HepG2 (cell line): ENCODE results near the gene PTGIS. TPM values are rescaled to one million over a fixed set of nuclear protein-coding genes. Genes with fewer than 3 reads are reported as not detected.

Experiments
- ATAC-seq: fragments of 200-7000 bp; cut with Tn5 transposase; 3 replicates; pipeline ENCODE4 v1.9.1; 2020; ENCODE audit warnings: mild to moderate bottlenecking, moderate library complexity
- BruUV-seq: library from RNA; stranded (reverse); fragments of 400-500 nt; replicated peaks from 2 replicates; lab custom pipeline; 2021; lab: Mats Ljungman, UMichigan
- CTCF ChIA-PET: fragments of 300-600 bp; formaldehyde crosslinking; extraction: SDS; loops from one replicate; lab custom pipeline; 2021; ENCODE audit warnings: low total read pairs, inconsistent platforms, low intra/inter-chr PET ratio; lab: Yijun Ruan, JAX
- POLR2A ChIA-PET: fragments of 350-600 bp; sonication (Branson Sonifier 250); formaldehyde crosslinking; loops from one replicate; lab custom pipeline; 2020; ENCODE audit warnings: antibody characterized with exemption, inconsistent platforms; lab: Yijun Ruan, JAX
- DNase-seq: peaks from one replicate; pipeline ENCODE4 v3.0.0-alpha.2; 2015; ENCODE audit warnings: low spot score
- FAIRE-seq: peaks from 3 replicates; lab custom pipeline; 2011; peaks lifted over from hg19 to GRCh38; lab: Jason Lieb, UNC
- H2AFZ ChIP-seq: one replicate; pipeline ENCODE4 v1.6.1; 2011; ENCODE audit warnings: low read length, inconsistent platforms
- H3K27ac ChIP-seq: fragments of 300-600 bp; 3 replicates; pipeline ENCODE4 v1.8.0; 2011; ENCODE audit warnings: mixed run types, mild to moderate bottlenecking, mixed read lengths, low read length, inconsistent platforms; ENCODE audit not compliant: insufficient read depth; ENCODE audit errors: extremely low read length
- H3K27me3 ChIP-seq, 2 experiments: fragments of 200-600 bp in 1 of 2; 2 replicates in 1 of 2; 3 replicates in 1 of 2; pipeline versions ENCODE4 v1.6.0 to v1.8.0; 2011; ENCODE audit warnings: low read length in 2 of 2, mild to moderate bottlenecking in 2 of 2, moderate library complexity in 2 of 2, inconsistent platforms in 1 of 2; ENCODE audit not compliant: insufficient read depth in 2 of 2, control insufficient read depth in 1 of 2
- H3K36me3 ChIP-seq, 2 experiments: fragments of 200-600 bp in 1 of 2; replicated peaks in 1 of 2; 2 replicates in 1 of 2; 3 replicates in 1 of 2; pipeline versions ENCODE4 v1.5.1 to v1.8.0; 2011; ENCODE audit warnings: low read length in 2 of 2, inconsistent platforms in 1 of 2; ENCODE audit not compliant: insufficient read depth in 2 of 2, control insufficient read depth in 1 of 2
- H3K4me1 ChIP-seq: 2 replicates; pipeline ENCODE4 v1.5.1; 2012; ENCODE audit warnings: low read length, inconsistent platforms; ENCODE audit not compliant: insufficient read depth
- H3K4me2 ChIP-seq: 2 replicates; pipeline ENCODE4 v1.6.0; 2011; ENCODE audit warnings: low read depth, low read length, inconsistent platforms
- H3K4me3 ChIP-seq, 3 experiments: fragments of 200-600 bp in 1 of 3; sonication (generic), shearing (Covaris generic) in 1 of 3; replicated peaks in 1 of 3; 2 replicates each; pipeline ENCODE4 v1.5.1; 2011 to 2016; ENCODE audit warnings: low read length in 3 of 3, inconsistent platforms in 2 of 3, low read depth in 2 of 3, mild to moderate bottlenecking in 2 of 3, control low read depth in 1 of 3, mixed read lengths in 1 of 3; ENCODE audit not compliant: insufficient read depth in 1 of 3
- H3K79me2 ChIP-seq: one replicate; pipeline ENCODE4 v1.6.1; 2011; ENCODE audit warnings: low read length, inconsistent platforms; ENCODE audit not compliant: insufficient read depth
- H3K9ac ChIP-seq: 2 replicates; pipeline ENCODE4 v1.6.0; 2011; ENCODE audit warnings: mild to moderate bottlenecking, low read depth, low read length, inconsistent platforms; ENCODE audit not compliant: insufficient read depth
- H3K9me3 ChIP-seq: 2 replicates; pipeline ENCODE4 v1.5.1; 2012; ENCODE audit warnings: mild to moderate bottlenecking, low read length
- H4K20me1 ChIP-seq: 2 replicates; pipeline ENCODE4 v1.6.0; 2011; ENCODE audit warnings: inconsistent platforms, mild to moderate bottlenecking, low read length, moderate library complexity; ENCODE audit not compliant: insufficient read depth
- AHR ChIP-seq: IDR thresholded peaks from 2 replicates; pipeline ENCODE4 v1.6.1; 2018; ENCODE audit warnings: missing genetic modification reagents, missing compliant biosample characterization
- BRD4 ChIP-seq: sonication (generic); formaldehyde crosslinking; IDR thresholded peaks from 2 replicates; pipeline ENCODE4 v1.4.0; 2020; ENCODE audit warnings: missing genetic modification reagents
- ISL2 ChIP-seq: sonication (generic); formaldehyde crosslinking; IDR thresholded peaks from 2 replicates; pipeline ENCODE4 v1.5.0; 2020; ENCODE audit warnings: missing genetic modification reagents
- MEIS1 ChIP-seq: sonication (generic); formaldehyde crosslinking; IDR thresholded peaks from 2 replicates; pipeline ENCODE4 v1.9.0; 2021; ENCODE audit warnings: mild to moderate bottlenecking, missing genetic modification reagents, moderate library complexity, borderline replicate concordance
- MXI1 ChIP-seq: IDR thresholded peaks from 3 replicates; pipeline ENCODE4 v1.6.1; 2012; ENCODE audit warnings: low read depth, low read length, inconsistent platforms, borderline replicate concordance
- NRL ChIP-seq: sonication (generic); formaldehyde crosslinking; IDR thresholded peaks from 2 replicates; pipeline ENCODE4 v1.5.0; 2020; ENCODE audit warnings: missing genetic modification reagents, mild to moderate bottlenecking, moderate library complexity, borderline replicate concordance
- SALL1 ChIP-seq: sonication (generic); formaldehyde crosslinking; IDR thresholded peaks from 2 replicates; pipeline ENCODE4 v1.8.0; 2022; ENCODE audit warnings: mild to moderate bottlenecking, missing genetic modification reagents
- SRF ChIP-seq: IDR thresholded peaks from 2 replicates; pipeline ENCODE4 v1.6.1; 2011; ENCODE audit warnings: mild to moderate bottlenecking, low read depth, low read length, moderate library complexity
- ZBTB7B ChIP-seq: sonication (generic); formaldehyde crosslinking; IDR thresholded peaks from 2 replicates; pipeline ENCODE4 v1.4.0; 2020; ENCODE audit warnings: missing genetic modification reagents
- ZKSCAN1 ChIP-seq: fragments of 150-350 bp; IDR thresholded peaks from 2 replicates; pipeline ENCODE4 v1.6.1; 2014; ENCODE audit warnings: low read length
- ZNF629 ChIP-seq: sonication (generic); formaldehyde crosslinking; conservative IDR thresholded peaks from 2 replicates; pipeline ENCODE4 v1.5.0; 2020; ENCODE audit warnings: missing genetic modification reagents
- ZSCAN21 ChIP-seq: sonication (generic); formaldehyde crosslinking; IDR thresholded peaks from 2 replicates; pipeline ENCODE4 v1.8.0; 2022; ENCODE audit warnings: mild to moderate bottlenecking, missing genetic modification reagents, moderate library complexity, borderline replicate concordance
- WGBS: methylation state at CpG from one replicate; pipeline ENCODE4 v1.1.6; 2017; ENCODE audit warnings: low lambda C conversion rate; 5-methylcytosine and 5-hydroxymethylcytosine counted together
- in situ Hi-C: cut with HindIII; loops from 2 replicates; pipeline ENCODE4 v1.10.0; 2017; ENCODE audit warnings: low pct_unique_long_range_greater_than_20kb; ENCODE audit not compliant: extremely low pct_ligation_motif_present
- intact Hi-C: fragments of 100-400 bp; cut with micrococcal nuclease; formaldehyde crosslinking; loops from one replicate; pipeline ENCODE4 v1.10.0; 2022; ENCODE audit not compliant: unreplicated experiment
- polyA plus RNA-seq, 8 experiments: library from polyadenylated mRNA; depleted of rRNA in 3 of 8; stranded (reverse) in 7 of 8; unstranded in 1 of 8; fragments of >200 nt; fragmentation: Illumina TruSeq in 4 of 8; extraction: Trizol in 4 of 8; gene quantifications; 2 replicates each; pipeline versions ENCODE4 v1.2.1 to v1.2.3, GENCODE V29; 2011 to 2016; ENCODE audit warnings: low read depth in 4 of 8, missing spikeins in 1 of 8, mixed read lengths in 1 of 8; ENCODE audit not compliant: insufficient read depth in 1 of 8
- total RNA-seq, 5 experiments: library from RNA; depleted of rRNA; stranded (reverse); fragments of >200 nt; fragmentation: Illumina TruSeq; extraction: Trizol; gene quantifications; 2 replicates each; pipeline ENCODE4 v1.2.3, GENCODE V29; 2016; ENCODE audit warnings: low read depth in 1 of 5
- TF ChIP-seq, protein P1 (sequence below): IDR thresholded peaks from 2 replicates; pipeline ENCODE4 v1.6.1; 2012; ENCODE audit warnings: low read depth, low read length, improper control_type of control experiment

The PTGIS gene
- total and polyA plus RNA-seq, 2 of the 13 experiments (the other 11 are each of a cell fraction or from before 2014, with no cell fraction given) = not detected

- ChIA-PET CTCF (interaction anchor here (1.4 to 6.3 kb wide), 4 partner anchors 61 to 386 kb away, joined by 6 to 282 read pairs (median 26); no protein-coding TSS in a partner anchor), POLR2A (interaction anchor here (1.6 kb wide), 2 partner anchors 62 to 68 kb away, joined by 5 to 13 read pairs; no protein-coding TSS in a partner anchor)
- H3K27ac ChIP-seq = no peak overlapping the region
- H3K9ac ChIP-seq = no peak overlapping the region
- H3K4me2 ChIP-seq = no peak overlapping the region
- no peak overlapping the region for H2AFZ ChIP-seq
- H3K4me1 ChIP-seq = peaks cover 13% of the 10 kb centered on the region
- no peaks in the 10 kb centered on the region for H4K20me1 ChIP-seq
- 14% methylated on average over 4 of the region's 4 CpGs for WGBS
- H3K36me3 ChIP-seq = no peaks in the 10 kb centered on the region
- ATAC-seq (peak; percentile 20), FAIRE-seq (no peak), DNase-seq (no peak)
- H3K27me3 ChIP-seq = peaks cover 5 to 19% of the 10 kb centered on the region in 2 experiments; a peak in 3 of 5 replicates
- no peak overlapping the region for H3K4me3 ChIP-seq
- H3K79me2 ChIP-seq = no peaks in the 10 kb centered on the region
- H3K9me3 ChIP-seq = peaks cover 15% of the 10 kb centered on the region
- intact Hi-C loops (no loop called here), in situ Hi-C loops (loop anchor here (5.0 kb wide), 2 partner anchors 65 to 305 kb away; no protein-coding TSS in a partner anchor)
- no TSS peak for BruUV-seq
- TF ChIP-seq NRL (CRISPR knock-in tag) (0 out of 2 replicates have a peak, but pooled peaks have one; percentile 11), BRD4 (CRISPR knock-in tag) (no peak), ZNF629 (CRISPR knock-in tag) (peak; percentile 51; the same call in 1 of the 2 replicates)
Measured at GRCh38 chr20:49542514-49542991, 25.4 kb downstream of the PTGIS start.

- Histone ChIP-seq H3K9me3 (peaks cover 15% of the 10 kb centered on the region), H3K9ac (no peak overlapping the region), H3K27ac (no peak overlapping the region), H4K20me1 (no peaks in the 10 kb centered on the region), H3K36me3 (no peaks in the 10 kb centered on the region), H3K4me3 (no peak overlapping the region), H3K4me2 (peak overlapping the region; percentile 6; the same call in 1 of the 2 replicates), H3K4me1 (peaks cover 13% of the 10 kb centered on the region), H3K79me2 (no peaks in the 10 kb centered on the region), H3K27me3 (peaks cover 5 to 19% of the 10 kb centered on the region in 2 experiments; a peak in 3 of 5 replicates), H2AFZ (no peak overlapping the region)
- intact Hi-C loops = loop anchor here (1.0 to 2.0 kb wide), 4 partner anchors 61 to 347 kb away; no protein-coding TSS in a partner anchor
- ChIA-PET POLR2A (interaction anchor here (1.0 to 1.6 kb wide), 7 partner anchors 38 to 70 kb away, joined by 3 to 13 read pairs (median 5); no protein-coding TSS in a partner anchor), CTCF (interaction anchor here (1.1 to 6.3 kb wide), 8 partner anchors 58 to 387 kb away, joined by 3 to 282 read pairs (median 12); no protein-coding TSS in a partner anchor)
- ATAC-seq = peak; percentile 78
- no TSS peak for BruUV-seq
- peak; percentile 90 for DNase-seq
- 32% methylated on average over 18 of the region's 18 CpGs for WGBS
- in situ Hi-C loops = loop anchor here (5.0 kb wide), 2 partner anchors 65 to 305 kb away; no protein-coding TSS in a partner anchor
- FAIRE-seq = peak; percentile 87
- TF ChIP-seq ZBTB7B (CRISPR knock-in tag) = peak; percentile 72; the same call in 1 of the 2 replicates
- TF ChIP-seq AHR (CRISPR knock-in tag) = 0 out of 2 replicates have a peak, but pooled peaks have one; percentile 71
- peak; percentile 49 for TF ChIP-seq SALL1
- TF ChIP-seq MEIS1 (CRISPR knock-in tag) = 0 out of 2 replicates have a peak, but pooled peaks have one; percentile 29
- peak; percentile 53; the same call in 1 of the 2 replicates for TF ChIP-seq ZKSCAN1
- TF ChIP-seq SRF = 0 out of 2 replicates have a peak, but pooled peaks have one; percentile 22
- TF ChIP-seq BRD4 (CRISPR knock-in tag) = peak; percentile 38; the same call in 1 of the 2 replicates
- no peak for TF ChIP-seq ZSCAN21 (CRISPR knock-in tag)
- no peak for TF ChIP-seq MXI1
- TF ChIP-seq, protein P1, sequence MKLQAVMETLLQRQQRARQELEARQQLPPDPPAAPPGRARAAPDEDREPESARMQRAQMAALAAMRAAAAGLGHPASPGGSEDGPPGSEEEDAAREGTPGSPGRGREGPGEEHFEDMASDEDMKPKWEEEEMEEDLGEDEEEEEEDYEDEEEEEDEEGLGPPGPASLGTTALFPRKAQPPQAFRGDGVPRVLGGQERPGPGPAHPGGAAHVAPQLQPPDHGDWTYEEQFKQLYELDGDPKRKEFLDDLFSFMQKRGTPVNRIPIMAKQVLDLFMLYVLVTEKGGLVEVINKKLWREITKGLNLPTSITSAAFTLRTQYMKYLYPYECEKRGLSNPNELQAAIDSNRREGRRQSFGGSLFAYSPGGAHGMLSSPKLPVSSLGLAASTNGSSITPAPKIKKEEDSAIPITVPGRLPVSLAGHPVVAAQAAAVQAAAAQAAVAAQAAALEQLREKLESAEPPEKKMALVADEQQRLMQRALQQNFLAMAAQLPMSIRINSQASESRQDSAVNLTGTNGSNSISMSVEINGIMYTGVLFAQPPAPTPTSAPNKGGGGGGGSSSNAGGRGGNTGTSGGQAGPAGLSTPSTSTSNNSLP = 0 out of 2 replicates have a peak, but pooled peaks have one; percentile 50
- TF ChIP-seq ISL2 (CRISPR knock-in tag) = peak; percentile 71
Measured at GRCh38 chr20:49541733-49542513, 26.0 kb downstream of the PTGIS start.
